IMR-90 (cell line): ENCODE measurements around the gene LTF. TPM values are rescaled to one million over a fixed set of nuclear protein-coding genes. Genes with fewer than 3 reads are reported as not detected.

Source experiments
- ATAC-seq: fragments of 200-7000 bp; cut with Tn5 transposase; 2 replicates; pipeline ENCODE4 v1.9.1; 2020; ENCODE audit warnings: low read depth, mild to moderate bottlenecking, moderate library complexity
- BruUV-seq: library from RNA; stranded (reverse); fragments of 400-500 nt; replicated peaks from 2 replicates; lab custom pipeline; 2021; lab: Mats Ljungman, UMichigan
- CTCF ChIA-PET: fragments of 300-600 bp; formaldehyde crosslinking; extraction: SDS; loops from one replicate; lab custom pipeline; 2021; ENCODE audit warnings: antibody characterized with exemption; lab: Yijun Ruan, JAX
- POLR2A ChIA-PET: fragments of 300-600 bp; sonication (Branson Sonifier 250); formaldehyde crosslinking; loops from one replicate; lab custom pipeline; 2022; ENCODE audit warnings: antibody characterized with exemption; ENCODE audit not compliant: unreplicated experiment; lab: Charles Lee
- DNase-seq: peaks from one replicate; pipeline ENCODE4 v3.0.0; 2013
- H2AFZ ChIP-seq: replicated peaks from 2 replicates; pipeline ENCODE3; 2013; ENCODE audit warnings: low read length, mild to moderate bottlenecking; ENCODE audit not compliant: poor library complexity
- H2AK5ac ChIP-seq: 2 replicates; pipeline ENCODE4 v1.6.1; 2013; ENCODE audit warnings: low read depth, low read length, inconsistent platforms
- H2AK9ac ChIP-seq: replicated peaks from 2 replicates; pipeline ENCODE3; 2013; ENCODE audit warnings: mild to moderate bottlenecking, low read depth, low read length, moderate library complexity; ENCODE audit not compliant: poor library complexity
- H2BK120ac ChIP-seq: 2 replicates; pipeline ENCODE4 v1.6.1; 2013; ENCODE audit warnings: low read depth, low read length, inconsistent platforms
- H2BK15ac ChIP-seq: 3 replicates; pipeline ENCODE4 v1.6.1; 2013; ENCODE audit warnings: low read depth, low read length, inconsistent platforms
- H2BK20ac ChIP-seq: 2 replicates; pipeline ENCODE4 v1.6.1; 2013; ENCODE audit warnings: low read depth, mild to moderate bottlenecking, inconsistent platforms, low read length, moderate library complexity
- H2BK5ac ChIP-seq: 2 replicates; pipeline ENCODE4 v1.6.1; 2013; ENCODE audit warnings: mild to moderate bottlenecking, low read depth, low read length, inconsistent platforms; ENCODE audit not compliant: poor library complexity, severe bottlenecking
- H3K14ac ChIP-seq: replicated peaks from 2 replicates; pipeline ENCODE4 v1.6.1; 2013; ENCODE audit warnings: low read depth, low read length, inconsistent platforms
- H3K18ac ChIP-seq: 2 replicates; pipeline ENCODE4 v1.6.1; 2013; ENCODE audit warnings: low read depth, low read length, control low read depth
- H3K23ac ChIP-seq: 2 replicates; pipeline ENCODE4 v1.6.1; 2013; ENCODE audit warnings: low read depth, low read length, inconsistent platforms
- H3K27ac ChIP-seq: 2 replicates; pipeline ENCODE4 v1.5.1; 2013; ENCODE audit warnings: mild to moderate bottlenecking, control low read depth, low read length; ENCODE audit not compliant: insufficient read depth
- H3K27me3 ChIP-seq: 2 replicates; pipeline ENCODE4 v1.6.1; 2013; ENCODE audit warnings: low read length; ENCODE audit not compliant: control insufficient read depth, insufficient read depth
- H3K36me3 ChIP-seq: 2 replicates; pipeline ENCODE4 v1.6.1; 2013; ENCODE audit warnings: low read length, mixed read lengths; ENCODE audit not compliant: control insufficient read depth, insufficient read depth
- H3K4ac ChIP-seq: 2 replicates; pipeline ENCODE4 v1.6.1; 2013; ENCODE audit warnings: low read depth, low read length, inconsistent platforms
- H3K4me1 ChIP-seq: 2 replicates; pipeline ENCODE4 v1.6.1; 2013; ENCODE audit warnings: low read length, mixed read lengths; ENCODE audit not compliant: control insufficient read depth, insufficient read depth
- H3K4me2 ChIP-seq: 2 replicates; pipeline ENCODE4 v1.6.1; 2013; ENCODE audit warnings: low read depth, mild to moderate bottlenecking, control low read depth, low read length, moderate library complexity
- H3K4me3 ChIP-seq: 2 replicates; pipeline ENCODE4 v1.5.1; 2013; ENCODE audit warnings: low read depth, mild to moderate bottlenecking, control low read depth, low read length, moderate library complexity; ENCODE audit not compliant: insufficient read depth
- H3K56ac ChIP-seq: 2 replicates; pipeline ENCODE4 v1.6.1; 2013; ENCODE audit warnings: low read length, inconsistent platforms; ENCODE audit not compliant: insufficient read depth; ENCODE audit errors: extremely low read depth
- H3K79me1 ChIP-seq, 2 experiments: 2 replicates each; pipeline ENCODE4 v1.6.1; 2013; ENCODE audit warnings: low read length in 2 of 2, inconsistent platforms in 1 of 2, low read depth in 1 of 2
- H3K9ac ChIP-seq: 2 replicates; pipeline ENCODE4 v1.6.1; 2013; ENCODE audit warnings: low read depth, low read length, control low read depth
- H3K9me1 ChIP-seq: 2 replicates; pipeline ENCODE4 v1.6.1; 2013; ENCODE audit warnings: low read length, inconsistent platforms; ENCODE audit not compliant: insufficient read depth
- H3K9me3 ChIP-seq: 2 replicates; pipeline ENCODE4 v1.6.1; 2013; ENCODE audit warnings: low read length; ENCODE audit not compliant: control insufficient read depth, insufficient read depth
- H4K20me1 ChIP-seq: 2 replicates; pipeline ENCODE4 v1.6.1; 2013; ENCODE audit warnings: low read length, inconsistent platforms; ENCODE audit not compliant: insufficient read depth
- H4K5ac ChIP-seq: 2 replicates; pipeline ENCODE4 v1.6.1; 2013; ENCODE audit warnings: mild to moderate bottlenecking, low read depth, low read length, control low read depth
- H4K8ac ChIP-seq, 2 experiments: 2 replicates each; pipeline ENCODE4 v1.6.1; 2013; ENCODE audit warnings: low read depth in 2 of 2, low read length in 2 of 2, control low read depth in 1 of 2, inconsistent platforms in 1 of 2
- H4K91ac ChIP-seq: 2 replicates; pipeline ENCODE4 v1.6.1; 2013; ENCODE audit warnings: low read depth, low read length, inconsistent platforms; ENCODE audit not compliant: insufficient read depth
- CHD1 ChIP-seq: IDR thresholded peaks from 2 replicates; pipeline ENCODE4 v1.6.1; 2012; ENCODE audit warnings: low read depth, low read length, improper control_type of control experiment
- MAFK ChIP-seq: IDR thresholded peaks from 2 replicates; pipeline ENCODE4 v1.6.1; 2012; ENCODE audit warnings: low read depth, low read length, improper control_type of control experiment
- WGBS, 2 experiments: methylation state at CpG; one replicate each; pipeline versions ENCODE4 v1.1.5 to v1.1.7; 2013; ENCODE audit warnings: missing lambda C conversion rate in 2 of 2; ENCODE audit not compliant: insufficient read length in 1 of 2; ENCODE audit errors: extremely low coverage in 2 of 2; 5-methylcytosine and 5-hydroxymethylcytosine counted together
- dilution Hi-C: fragments of 300-500 bp; cut with HindIII; formaldehyde crosslinking; loops from one replicate; pipeline ENCODE4 v1.14.3; 2018; ENCODE audit warnings: low sequenced_read_pairs; ENCODE audit not compliant: unreplicated experiment
- in situ Hi-C: fragments of 300-500 bp; cut with MboI; formaldehyde crosslinking; loops from 3 replicates; pipeline ENCODE4 v1.14.3; 2019; ENCODE audit warnings: low sequenced_read_pairs, inconsistent platforms, mixed read lengths
- intact Hi-C: fragments of 100-400 bp; cut with micrococcal nuclease; formaldehyde crosslinking; loops from 2 replicates; pipeline ENCODE4 v1.10.0; 2022
- polyA plus RNA-seq, 3 experiments: library from polyadenylated mRNA; depleted of rRNA; stranded (reverse); fragments of >200 nt; gene quantifications; 2 replicates each; pipeline ENCODE4 v1.2.3, GENCODE V29; 2012; ENCODE audit warnings: low replicate concordance in 1 of 3
- total RNA-seq: library from RNA; depleted of rRNA; stranded (reverse); fragments of >200 nt; gene quantifications from 2 replicates; pipeline ENCODE4 v1.2.3, GENCODE V29; 2012

Gene LTF
- total and polyA plus RNA-seq, 2 of the 4 experiments (the other 2 are of a cell fraction): not detected

- no peak for TF ChIP-seq CHD1
These were observed 44.3 kb upstream of the LTF start (continued) for GRCh38 chr3:46508850-46509591.

- dilution Hi-C loops (no loop called here), intact Hi-C loops (no loop called here), in situ Hi-C loops (no loop called here)
- Histone ChIP-seq H4K8ac (peak overlapping the region; percentile 6 to 39; a peak in 2 of 4 replicates), H3K27me3 (no peaks in the 10 kb centered on the region), H3K4me1 (peaks cover 17% of the 10 kb centered on the region), H3K9ac (no peak overlapping the region), H2AFZ (no peak overlapping the region), H2AK5ac (peak overlapping the region; percentile 53; the same call in 1 of the 2 replicates), H2BK20ac (no peak overlapping the region), H3K79me1 (no peaks in the 10 kb centered on the region), H3K4me2 (no peak overlapping the region), H3K23ac (no peak overlapping the region), H3K56ac (no peak overlapping the region), H3K36me3 (no peaks in the 10 kb centered on the region; the same call in 1 of the 2 replicates), H2BK5ac (no peak overlapping the region), H3K4ac (no peak overlapping the region), H2AK9ac (no peak overlapping the region), H3K14ac (no peak overlapping the region), H3K9me3 (no peaks in the 10 kb centered on the region), H3K4me3 (no peak overlapping the region), H4K91ac (peak overlapping the region; percentile 59; the same call in 1 of the 2 replicates), H4K20me1 (no peaks in the 10 kb centered on the region), H3K18ac (peak overlapping the region; percentile 93), H2BK120ac (peak overlapping the region; percentile 33; the same call in 1 of the 2 replicates), H4K5ac (no peak overlapping the region; the same call in 1 of the 2 replicates), H2BK15ac (peak overlapping the region; percentile 23; the same call in 1 of the 3 replicates), H3K27ac (no peak overlapping the region), H3K9me1 (peaks cover 11% of the 10 kb centered on the region)
- TF ChIP-seq MAFK: no peak
- WGBS, 2 experiments: 100% methylated on average over 3 of the region's 3 CpGs; no CpG with 5 or more reads in 1 of the 2 experiments
- CTCF ChIA-PET: no interaction called here
- DNase-seq (no peak), ATAC-seq (no peak)
- POLR2A ChIA-PET: no interaction called here
- BruUV-seq: no TSS peak
These were observed 41.8 kb upstream of the LTF start for GRCh38 chr3:46506526-46506925.
